ENCODE results near the gene MPPED1.

The MPPED1 gene

GRCh38 chr22:43498856-43499253, 87.0 kb downstream of the MPPED1 start:
- DNase-seq (ENCODE audit: low read depth), result no peak

DNA sequence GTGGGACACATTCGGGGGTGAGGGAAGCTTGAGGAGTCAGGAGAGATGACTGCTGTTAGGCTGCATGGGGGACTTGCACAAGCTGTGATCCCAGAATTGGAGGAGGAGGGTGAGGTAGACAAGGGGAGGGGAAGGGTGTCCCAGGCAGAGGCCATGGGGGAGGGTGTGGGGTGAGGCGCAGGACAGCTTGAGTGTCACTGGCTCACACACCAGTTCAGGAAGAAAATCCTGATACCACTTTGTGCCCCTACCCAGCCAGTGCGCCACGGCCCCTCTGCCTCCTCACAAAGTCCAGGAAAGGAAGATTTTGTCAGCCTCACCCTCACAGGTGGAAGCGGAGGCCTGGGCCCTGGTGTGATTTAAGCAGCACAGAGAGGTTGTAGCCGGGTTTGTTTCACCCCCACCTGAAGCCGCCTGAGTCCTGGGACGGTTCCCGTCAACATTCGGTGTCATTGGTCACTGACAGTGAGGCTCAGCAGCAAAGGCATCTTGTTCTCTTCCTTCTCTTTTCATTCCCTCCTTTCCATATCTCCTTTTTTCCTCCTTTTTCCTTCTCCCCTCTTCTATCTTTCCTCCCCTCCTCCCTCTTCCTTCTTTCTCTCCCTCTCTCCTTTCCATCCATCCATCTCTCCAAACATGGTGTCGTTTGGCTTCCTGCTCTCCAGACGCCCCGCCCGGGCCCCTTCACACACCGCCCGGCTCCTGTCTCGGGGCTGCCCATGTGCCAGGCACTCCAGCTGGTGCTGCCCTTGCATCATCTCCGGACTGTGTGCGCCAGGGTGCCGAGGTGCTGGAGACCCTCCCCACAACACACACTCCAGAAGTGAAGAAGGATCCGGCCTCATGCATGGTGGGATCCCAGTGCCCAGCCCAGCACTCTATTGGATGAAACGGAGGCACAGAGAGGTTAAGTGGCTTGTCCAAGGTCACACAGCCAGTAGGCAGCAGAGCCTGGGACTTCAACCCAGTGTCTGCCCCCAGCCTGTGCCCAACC, 89.3 kb downstream of the MPPED1 start:
- DNase-seq (ENCODE audit: low read depth), result no peak

- DNase-seq (ENCODE audit: low read depth), result no peak
Observed at GRCh38 chr22:43501878-43502277, 90.1 kb downstream of the MPPED1 start.

DNA sequence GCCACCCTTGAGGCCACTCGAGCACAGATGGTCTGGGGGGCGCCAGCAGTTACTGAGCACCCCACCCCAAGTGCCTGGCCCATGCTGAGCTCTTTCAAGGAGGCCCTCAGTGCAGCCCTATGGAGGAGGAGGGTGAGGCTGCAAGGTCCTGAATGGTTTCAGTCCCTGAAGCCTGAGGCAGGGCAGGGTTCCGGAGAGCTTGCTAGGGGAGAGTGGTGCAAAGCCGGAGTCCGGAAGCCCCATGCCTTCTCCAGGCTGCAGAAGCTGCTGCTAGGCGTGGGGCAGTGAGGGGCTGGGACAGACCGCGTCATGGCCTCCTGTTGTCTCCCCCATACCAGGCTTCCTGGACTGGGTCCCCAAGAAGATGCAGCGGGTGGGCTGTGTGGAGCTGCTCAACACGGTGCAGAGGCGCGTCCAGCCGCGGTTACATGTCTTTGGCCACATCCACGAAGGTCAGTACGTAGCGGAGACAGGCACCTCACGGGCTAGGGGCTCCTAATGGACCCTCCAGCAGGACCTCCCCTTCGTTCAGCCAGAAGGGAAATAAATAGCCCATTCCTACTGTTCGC, 90.6 kb downstream of the MPPED1 start:
- no peak for DNase-seq (ENCODE audit: low read depth)

GRCh38 chr22:43504068-43504467, 92.3 kb downstream of the MPPED1 start:
- DNase-seq (ENCODE audit: low read depth), result no peak

DNA sequence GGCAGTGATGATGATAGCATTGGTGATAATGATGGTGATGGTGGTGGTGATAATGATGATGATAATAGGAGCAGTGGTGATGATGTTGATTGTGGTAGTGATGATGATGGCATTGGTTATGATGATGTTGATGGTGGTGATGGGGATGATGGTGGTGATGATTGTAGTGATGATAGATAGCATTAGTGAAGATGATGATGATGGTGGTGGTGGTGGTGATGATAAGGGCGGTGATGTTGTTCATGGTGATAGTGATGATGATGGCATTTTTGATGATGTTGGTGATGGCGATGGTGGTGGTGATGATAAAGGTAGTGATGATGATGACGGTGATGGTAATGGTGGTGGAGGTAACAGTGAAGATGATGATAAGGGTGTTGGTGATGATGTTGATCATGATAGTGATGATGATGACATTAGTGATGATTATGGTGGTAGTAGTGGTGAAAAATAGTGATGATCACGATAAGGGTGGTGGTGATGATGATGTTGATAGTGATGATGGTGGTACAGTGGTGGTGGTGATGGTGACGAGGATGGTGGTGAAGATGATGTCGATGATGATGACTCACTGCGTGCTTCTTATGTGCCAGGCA, 93.0 kb downstream of the MPPED1 start:
- DNase-seq (ENCODE audit: low read depth), result no peak

- DNase-seq (ENCODE audit: low read depth), result no peak
Observed at GRCh38 chr22:43505423-43505822, 93.6 kb downstream of the MPPED1 start.

DNA sequence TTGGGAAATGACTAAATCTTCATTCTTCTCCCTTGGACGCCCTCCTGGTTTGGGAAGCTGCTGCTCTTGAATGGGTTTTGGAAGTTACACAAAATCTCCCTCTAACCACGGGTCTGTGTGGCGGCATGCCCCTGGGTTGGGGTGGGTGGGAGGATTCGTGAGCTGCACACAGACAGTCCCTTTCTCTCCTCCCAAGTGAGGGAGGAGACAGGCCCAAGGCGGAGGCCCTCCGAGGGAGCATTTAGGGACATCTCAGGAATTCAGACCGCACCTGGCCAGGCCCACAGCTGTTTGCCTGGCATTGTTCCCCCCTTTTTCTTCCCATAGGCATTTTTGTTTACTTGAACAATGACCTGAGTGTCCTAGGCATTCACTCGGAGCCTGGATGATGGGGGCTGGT, 94.1 kb downstream of the MPPED1 start:
- no peak for DNase-seq (ENCODE audit: low read depth)

GRCh38 chr22:43506487-43506886, 94.7 kb downstream of the MPPED1 start:
- no peak for DNase-seq (ENCODE audit: low read depth)

GRCh38 chr22:43507235-43507634, 95.4 kb downstream of the MPPED1 start:
- no peak for DNase-seq (ENCODE audit: low read depth)

- no peak for DNase-seq (ENCODE audit: low read depth)
Observed at GRCh38 chr22:43508489-43508888, 96.7 kb downstream of the MPPED1 start.

DNA sequence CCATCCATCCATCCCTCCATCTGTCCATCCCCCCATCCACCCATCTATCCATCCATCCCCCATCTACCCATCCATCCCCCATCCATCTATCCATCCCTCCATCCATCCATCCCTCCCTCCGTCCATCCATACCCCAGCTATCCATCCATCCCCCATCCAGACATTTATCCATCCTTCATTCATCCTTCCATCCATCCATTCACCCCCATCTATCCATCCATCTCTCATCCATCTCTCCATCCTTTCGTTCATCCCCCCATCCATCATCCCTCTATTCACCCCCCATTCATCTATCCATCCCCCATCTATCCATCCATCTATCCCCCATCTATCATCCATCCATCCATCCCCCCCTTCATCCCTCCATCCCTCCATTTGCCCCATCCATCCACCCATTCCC, 97.5 kb downstream of the MPPED1 start:
- DNase-seq (ENCODE audit: low read depth), result no peak

DNA sequence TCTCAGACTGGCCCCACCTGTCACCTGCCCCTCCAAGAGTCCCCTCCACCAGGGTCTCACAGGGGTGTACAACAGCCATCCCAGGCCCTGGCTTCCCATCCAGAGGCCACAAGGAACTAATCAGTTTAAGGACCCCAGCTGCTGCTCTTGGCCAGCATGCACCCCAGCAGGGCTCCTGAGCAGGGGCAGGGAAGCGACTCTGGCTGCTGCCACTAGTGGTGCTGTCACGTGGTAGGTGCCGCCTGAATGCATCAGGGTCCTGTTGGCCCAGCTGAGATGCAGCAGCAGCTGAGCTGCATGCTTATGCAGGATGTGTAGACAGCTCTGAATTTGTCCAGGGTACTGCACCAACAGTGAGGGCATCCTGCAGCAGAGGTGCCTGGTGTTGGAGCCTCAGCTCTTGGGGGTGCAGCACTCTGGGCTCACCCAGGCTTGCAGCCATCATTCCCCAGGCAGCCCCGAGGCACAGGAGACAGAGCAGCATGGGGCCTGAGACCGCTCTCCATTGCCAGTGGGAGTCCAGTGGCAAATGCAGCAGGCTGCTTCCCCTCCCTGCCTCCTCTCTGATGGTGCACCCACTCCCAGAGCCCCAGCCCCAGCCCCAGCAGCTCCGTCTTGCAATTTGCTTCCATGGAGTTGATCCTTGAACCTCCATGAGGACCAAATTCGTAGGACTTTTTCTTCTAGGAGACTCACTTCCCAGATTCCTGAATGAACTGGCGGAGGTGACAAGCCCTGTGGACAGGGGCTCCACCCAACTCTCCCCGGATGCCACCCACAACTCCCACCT, 98.7 kb downstream of the MPPED1 start:
- no peak for DNase-seq (ENCODE audit: low read depth)

GRCh38 chr22:43511276-43511910, 99.6 kb downstream of the MPPED1 start:
- no peak for DNase-seq (ENCODE audit: low read depth)

DNA sequence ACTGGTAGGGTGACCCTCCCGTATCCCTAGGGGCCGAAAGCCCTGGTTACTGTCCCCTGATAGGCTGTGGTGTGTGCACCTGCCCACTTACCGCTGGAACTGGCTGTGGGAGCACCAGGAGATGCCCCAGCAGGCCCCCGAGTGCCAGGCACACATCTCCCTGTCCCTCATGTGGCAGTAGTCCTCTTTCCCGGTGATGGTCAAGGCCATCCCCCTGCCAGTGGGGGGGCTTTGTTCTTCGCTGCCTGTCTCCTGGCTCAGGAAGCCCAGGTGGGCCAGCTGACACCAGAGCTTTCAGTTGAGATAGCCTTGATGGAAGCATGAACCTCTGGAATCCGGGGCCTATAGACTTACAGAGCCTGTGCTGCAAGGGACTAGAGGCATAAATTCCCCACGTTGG, 100.5 kb downstream of the MPPED1 start:
- DNase-seq (ENCODE audit: low read depth), result no peak

- no peak for DNase-seq (ENCODE audit: low read depth)
Observed at GRCh38 chr22:43514476-43515157, 102.8 kb downstream of the MPPED1 start.

DNA sequence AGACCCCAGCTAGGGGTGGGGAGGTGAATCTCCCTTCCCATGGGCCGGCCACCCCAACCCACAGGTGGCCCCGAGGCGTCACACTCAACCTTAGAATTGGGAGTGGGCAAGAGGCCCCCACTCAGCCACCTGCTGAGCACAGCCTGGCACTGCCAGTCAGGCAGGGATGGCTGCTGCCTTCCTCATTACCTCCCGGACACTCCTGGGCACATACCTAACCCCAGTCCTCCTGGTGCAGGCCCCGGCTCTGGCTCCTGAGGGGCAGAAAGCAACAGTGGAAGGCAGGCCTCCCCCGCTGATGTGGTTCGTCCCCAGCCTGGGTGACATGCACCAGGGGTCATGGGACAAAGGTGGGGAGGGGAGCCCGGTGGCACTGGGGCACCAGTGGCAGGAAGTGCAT, 103.6 kb downstream of the MPPED1 start:
- DNase-seq (ENCODE audit: low read depth), result no peak

GRCh38 chr22:43515902-43516301, 104.1 kb downstream of the MPPED1 start:
- DNase-seq (ENCODE audit: low read depth), result no peak

- DNase-seq (ENCODE audit: low read depth), result no peak
Observed at GRCh38 chr22:43516386-43516785, 104.6 kb downstream of the MPPED1 start.

- no peak for DNase-seq (ENCODE audit: low read depth)
Observed at GRCh38 chr22:43516996-43517635, 105.3 kb downstream of the MPPED1 start.

- no peak for DNase-seq (ENCODE audit: low read depth)
Observed at GRCh38 chr22:43520632-43521039, 108.8 kb downstream of the MPPED1 start.
